GM18517 (cell line): ENCODE results near the gene NCOA1.
"Not testable (repeated sequence)": the region's sequence is repeated elsewhere in the genome, so short reads cannot be mapped to it uniquely, and the experiment has no call there.

Source experiments
- ATAC-seq: cut with Tn5 transposase; IDR thresholded peaks from one replicate; pipeline ENCODE4 v1.9.1; 2021; ENCODE audit warnings: mild to moderate bottlenecking, moderate library complexity; ENCODE audit not compliant: unreplicated experiment

NCOA1 gene

DNA sequence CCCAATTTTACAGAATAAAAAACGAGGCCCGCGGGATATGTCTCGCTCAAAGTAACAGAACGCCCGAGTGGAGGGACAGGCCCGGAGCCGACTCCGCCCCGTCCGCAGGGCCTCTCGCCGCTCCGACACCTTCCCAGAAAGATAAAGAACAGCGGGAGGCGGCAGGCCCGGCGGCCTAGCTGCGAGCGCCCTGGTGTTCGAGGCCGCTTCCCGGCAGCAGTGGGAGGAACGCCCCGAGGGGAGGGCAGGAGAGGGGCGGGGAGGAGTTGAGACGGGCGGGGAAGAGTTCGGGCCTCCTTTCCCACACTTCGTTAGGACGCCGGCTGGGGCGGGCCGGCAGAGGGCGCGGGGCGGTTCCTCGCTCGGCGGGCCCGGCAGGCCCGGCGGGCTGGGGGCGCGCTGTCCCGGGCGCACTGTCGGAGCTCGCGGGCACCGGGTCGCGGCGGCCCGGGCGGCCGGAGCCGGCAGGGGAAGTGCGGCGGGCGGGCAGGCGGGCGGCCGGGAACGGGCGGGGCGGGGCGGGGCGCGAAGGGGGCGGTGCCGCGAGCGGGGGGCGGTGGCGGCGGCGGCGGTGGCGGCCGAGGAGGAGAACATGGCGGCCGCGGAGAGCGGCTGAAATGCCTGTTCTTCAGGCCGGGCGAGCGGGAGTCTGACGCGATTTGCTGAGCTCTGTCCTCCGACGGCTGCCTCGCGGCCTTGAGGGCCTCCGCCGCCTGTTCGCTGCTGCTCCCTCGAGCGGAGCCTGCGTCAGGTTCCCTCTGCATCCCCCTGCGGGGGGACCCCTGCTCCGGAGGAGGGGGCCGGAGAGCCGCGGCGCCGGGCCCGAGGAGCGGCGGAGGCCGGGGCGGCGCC lies at the start of gene NCOA1:
Gene NCOA1 (plus strand): TSS at position 565 of the 852 bp plus-strand sequence. CDS start 167,424 bp downstream, outside the sequence.
- peak; percentile 70 for ATAC-seq

- no peak for ATAC-seq
Observed at GRCh38 chr2:24448797-24449196, 42.3 kb upstream of the NCOA1 start.

DNA sequence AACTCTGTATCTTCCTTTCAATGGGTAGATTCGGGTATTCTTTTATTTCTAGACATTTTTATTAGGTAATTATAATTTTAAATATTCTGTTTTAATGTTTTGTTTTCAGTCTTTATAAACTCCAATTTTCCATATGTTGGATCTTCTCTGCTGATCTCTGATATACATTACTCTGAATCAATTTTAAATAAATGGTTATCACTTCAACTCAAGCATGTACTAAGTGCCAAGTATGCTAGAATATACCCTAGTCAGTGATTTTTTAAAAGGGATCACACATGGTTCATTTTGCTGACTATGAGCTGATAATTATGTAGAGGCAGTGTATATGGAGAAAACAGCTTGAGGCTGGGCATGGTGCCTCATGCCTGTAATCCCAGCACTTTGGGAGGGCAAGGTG lies 41.7 kb upstream of the NCOA1 start:
- no peak for ATAC-seq

GRCh38 chr2:24451805-24452501 lies 39.1 kb upstream of the NCOA1 start:
- no peak for ATAC-seq

DNA sequence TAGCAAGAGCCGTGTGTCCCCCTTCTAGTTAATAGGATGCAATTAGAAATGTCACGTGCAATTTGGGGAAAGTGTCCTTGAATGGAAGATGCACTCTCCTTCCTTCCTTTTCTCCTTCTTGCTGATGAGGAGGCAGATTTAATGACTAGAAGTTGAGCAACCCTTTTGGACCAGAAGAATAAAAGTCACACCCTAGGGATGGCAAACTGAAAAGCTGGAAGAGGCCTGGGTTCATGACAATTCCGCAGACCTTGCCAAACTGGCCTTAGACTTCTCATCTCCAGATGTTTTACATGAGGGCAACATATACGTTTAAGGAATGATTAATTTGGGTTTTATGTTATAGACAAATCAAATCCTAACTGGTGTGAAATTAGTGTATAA lies 38.6 kb upstream of the NCOA1 start:
- no peak for ATAC-seq

GRCh38 chr2:24453379-24454073 lies 37.5 kb upstream of the NCOA1 start:
- ATAC-seq = no peak

DNA sequence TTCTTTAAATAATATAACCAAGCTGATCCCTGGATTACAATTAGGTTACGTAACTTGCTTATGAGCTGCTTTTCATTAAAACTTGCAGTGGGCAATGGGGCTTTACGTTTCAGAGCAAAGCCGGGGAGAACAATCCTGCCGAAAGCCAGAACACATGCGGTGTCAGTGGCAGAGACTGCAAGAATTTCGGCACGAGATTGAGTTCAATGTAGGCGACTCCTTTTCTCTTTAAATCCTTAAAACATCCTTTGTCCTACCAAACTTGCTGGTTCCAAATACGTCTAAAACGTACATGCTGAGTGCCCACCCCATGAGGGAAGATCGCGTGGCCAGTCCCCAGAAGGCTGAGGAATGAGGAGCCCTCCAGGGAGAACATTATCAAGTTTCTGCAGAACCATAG lies 36.8 kb upstream of the NCOA1 start:
- ATAC-seq = no peak

DNA sequence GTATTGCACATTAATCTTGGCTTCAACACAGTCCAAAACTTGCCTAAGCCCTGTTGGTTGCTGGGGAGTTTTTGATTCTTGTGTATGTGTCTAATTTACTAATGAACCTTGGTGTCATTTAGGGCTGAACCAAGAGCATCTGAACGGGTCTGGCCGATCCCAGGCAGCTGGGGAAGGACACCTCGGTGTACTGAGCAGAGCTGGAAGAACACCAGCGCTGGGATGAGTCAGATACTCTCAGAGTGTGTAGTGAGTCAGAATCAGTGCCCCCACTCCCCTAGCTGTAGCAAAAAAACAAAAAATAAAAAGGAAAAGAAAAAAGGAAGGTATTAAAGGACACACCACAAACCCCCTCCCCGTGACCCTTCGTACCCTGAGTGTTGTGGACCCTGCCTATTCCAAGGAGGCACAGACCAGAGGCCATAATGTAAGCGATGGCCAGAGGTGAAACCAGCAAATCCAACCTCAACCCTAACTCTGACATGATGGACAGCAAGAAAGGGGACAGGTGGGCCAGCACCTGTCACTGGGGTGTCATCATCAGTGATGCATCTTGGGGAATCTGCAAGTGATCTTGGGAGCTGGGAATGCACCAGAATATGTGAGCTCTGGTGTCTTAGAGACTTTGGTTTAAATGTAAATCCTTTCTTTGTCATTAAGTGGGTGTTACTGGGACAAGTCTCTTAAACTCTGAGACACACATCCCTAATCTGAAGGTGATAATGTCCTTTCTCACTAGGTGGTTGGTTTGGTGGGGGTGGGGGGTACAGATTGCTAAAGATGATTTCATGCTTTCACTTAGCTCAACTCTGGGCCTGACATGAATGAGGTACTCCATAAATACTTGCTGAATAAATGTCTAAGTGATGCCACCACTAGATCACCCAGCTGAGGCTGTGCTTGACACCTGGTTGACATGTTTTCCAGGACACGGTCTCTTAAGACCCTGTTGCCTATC lies 34.2 kb upstream of the NCOA1 start:
- no peak for ATAC-seq

DNA sequence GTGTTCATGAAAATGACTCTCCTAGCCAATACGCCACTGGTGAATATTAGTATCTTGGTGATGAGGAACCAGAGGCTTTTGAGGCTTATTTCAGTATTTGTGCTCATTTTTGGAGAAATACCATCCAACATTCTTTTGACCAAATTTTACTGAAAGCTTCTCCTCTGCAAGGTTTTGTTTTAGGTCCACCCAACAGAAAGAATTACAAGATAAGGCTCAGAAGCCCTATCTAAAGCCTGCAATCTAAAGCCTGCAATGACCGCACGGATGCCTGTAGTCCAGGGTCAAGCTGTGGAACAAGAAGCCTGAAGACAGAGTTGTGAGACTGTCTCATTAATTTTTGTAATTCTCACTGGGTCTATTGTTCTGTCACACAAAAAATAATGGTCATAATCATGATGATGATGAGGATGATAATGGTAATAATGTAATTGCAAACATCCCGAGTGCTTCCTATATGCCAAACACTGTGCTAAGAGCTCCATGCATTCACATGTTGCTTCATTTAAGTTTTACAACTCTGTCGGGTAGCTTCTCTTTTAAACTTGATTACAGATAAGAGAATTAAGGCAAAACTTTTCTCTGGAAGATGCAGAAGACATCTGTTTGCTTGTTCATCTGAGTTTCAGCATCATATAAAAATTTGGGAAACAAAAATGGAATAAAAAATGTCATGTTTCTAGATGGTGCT lies 33.2 kb upstream of the NCOA1 start:
- ATAC-seq = no peak

GRCh38 chr2:24459224-24460161 lies 31.6 kb upstream of the NCOA1 start:
- no peak for ATAC-seq

DNA sequence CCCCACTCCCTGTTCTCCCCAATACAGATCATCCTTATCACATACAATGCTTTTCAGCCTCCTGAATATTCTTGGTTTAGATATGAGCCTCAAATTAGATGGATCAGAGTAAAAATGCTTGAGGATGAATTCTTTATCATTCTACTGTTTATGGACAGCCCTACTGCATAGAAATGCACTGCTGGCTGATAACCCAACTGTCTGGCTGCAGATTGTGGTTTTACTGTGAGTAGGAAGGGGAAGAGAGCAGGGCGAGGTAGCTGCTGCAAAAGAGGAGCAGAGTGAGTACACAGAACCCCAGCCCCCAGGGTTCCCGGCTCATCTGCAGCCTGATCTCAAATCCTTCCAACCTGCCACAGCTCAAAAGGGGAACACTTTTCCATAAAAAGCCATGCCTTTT lies 29.4 kb upstream of the NCOA1 start:
- ATAC-seq = no peak

DNA sequence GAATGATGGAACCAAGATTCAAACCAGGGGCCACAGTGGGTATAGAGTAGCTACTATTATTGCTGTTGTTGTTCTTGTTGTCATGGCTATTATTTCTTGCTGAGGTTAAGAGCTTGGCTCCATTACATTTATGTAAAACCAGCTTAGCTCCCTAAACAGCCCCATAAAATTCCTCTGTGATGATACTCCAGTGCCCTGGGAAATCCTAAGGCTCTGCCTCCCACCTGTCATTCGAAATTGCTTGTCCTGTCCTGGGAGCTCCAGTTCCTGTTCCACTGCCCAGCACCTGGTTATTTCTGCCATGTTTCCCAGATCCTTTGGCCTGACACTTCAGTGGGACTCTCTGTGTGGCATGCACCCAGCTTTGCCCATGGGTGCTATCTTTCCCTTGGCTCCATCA lies 27.8 kb upstream of the NCOA1 start:
- ATAC-seq = no peak

DNA sequence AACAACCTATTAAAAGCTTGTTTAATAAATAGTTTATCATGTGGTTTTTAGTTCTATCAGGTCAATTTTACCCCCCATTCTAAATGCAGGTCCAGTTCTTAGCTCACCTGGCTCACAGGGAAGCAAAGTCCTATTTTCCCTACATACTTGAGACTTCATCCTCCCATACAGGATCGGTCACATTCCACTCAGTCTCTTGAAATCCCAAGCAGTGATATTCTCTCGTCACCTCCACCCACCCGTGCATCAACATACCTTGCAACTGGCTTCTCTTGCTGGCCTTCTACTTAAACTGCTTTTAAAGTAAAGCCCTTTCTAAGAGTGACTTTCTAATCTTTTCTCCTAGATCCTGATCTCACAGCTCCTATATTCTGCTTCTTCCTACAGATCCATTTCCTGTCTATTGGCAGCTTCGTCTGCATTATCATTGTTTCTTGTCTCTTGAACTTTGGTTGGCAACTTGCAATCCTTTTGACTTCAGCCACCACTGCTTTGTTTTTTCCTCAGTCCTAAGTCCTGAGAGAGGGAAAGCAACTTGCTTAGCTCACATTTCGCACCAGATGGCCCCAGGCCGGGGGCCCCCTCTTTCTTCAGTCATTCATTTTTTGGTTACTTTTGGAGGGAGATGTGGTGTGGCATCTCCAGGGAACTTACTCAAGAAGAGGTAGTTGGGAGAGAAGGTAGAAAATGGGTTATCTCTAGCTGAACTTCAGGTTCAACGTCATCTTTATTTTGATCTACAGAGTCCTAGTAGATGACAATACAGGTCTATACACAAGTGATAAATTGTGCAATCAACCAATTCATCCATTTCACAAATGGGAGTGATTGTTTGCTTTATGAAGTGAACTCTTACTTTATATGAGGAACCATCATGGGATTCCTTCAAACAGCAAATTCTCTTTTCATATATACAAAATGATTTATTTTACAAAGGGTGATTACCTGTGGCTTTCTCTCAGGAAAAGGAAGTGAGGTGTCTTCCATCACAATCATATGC lies 23.9 kb upstream of the NCOA1 start:
- no peak for ATAC-seq

- ATAC-seq = not testable (repeated sequence)
Observed at GRCh38 chr2:24468453-24468852, 22.6 kb upstream of the NCOA1 start.

GRCh38 chr2:24469148-24469650 lies 21.9 kb upstream of the NCOA1 start:
- ATAC-seq = no peak

- ATAC-seq = no peak
Observed at GRCh38 chr2:24471662-24472061, 19.4 kb upstream of the NCOA1 start.

DNA sequence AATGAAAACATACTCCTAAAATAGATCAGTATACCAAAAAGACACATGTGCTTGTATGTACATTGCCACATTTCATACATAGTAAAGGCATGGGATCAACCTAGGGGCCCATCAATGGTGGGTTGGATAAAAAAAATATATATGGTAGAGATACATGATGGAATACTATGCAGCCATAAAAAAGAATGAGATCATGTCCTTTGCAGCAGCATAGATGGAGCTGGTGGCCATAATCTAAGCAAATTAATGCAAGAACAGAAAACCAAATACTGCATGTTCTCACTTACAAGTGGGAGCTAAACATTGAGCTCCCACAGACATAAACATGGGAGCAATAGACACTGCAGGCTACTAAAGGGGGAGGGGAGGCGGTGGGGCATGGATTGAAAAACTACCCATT lies 18.6 kb upstream of the NCOA1 start:
- ATAC-seq = no peak
